GM19468 (cell line): Measurements from ENCODE around the gene C14orf132.
A peak's percentile ranks its signal among the peaks of the same experiment; 100 is the strongest.
"Not testable (repeated sequence)": the region's sequence is repeated elsewhere in the genome, so short reads cannot be mapped to it uniquely, and the experiment has no call there.

Source experiments
- ATAC-seq: cut with Tn5 transposase; IDR thresholded peaks from one replicate; pipeline ENCODE4 v1.9.1; 2021; ENCODE audit warnings: mild to moderate bottlenecking, moderate library complexity, moderate number of reproducible peaks; ENCODE audit not compliant: unreplicated experiment; ENCODE audit errors: extremely low read depth

Gene C14orf132

DNA sequence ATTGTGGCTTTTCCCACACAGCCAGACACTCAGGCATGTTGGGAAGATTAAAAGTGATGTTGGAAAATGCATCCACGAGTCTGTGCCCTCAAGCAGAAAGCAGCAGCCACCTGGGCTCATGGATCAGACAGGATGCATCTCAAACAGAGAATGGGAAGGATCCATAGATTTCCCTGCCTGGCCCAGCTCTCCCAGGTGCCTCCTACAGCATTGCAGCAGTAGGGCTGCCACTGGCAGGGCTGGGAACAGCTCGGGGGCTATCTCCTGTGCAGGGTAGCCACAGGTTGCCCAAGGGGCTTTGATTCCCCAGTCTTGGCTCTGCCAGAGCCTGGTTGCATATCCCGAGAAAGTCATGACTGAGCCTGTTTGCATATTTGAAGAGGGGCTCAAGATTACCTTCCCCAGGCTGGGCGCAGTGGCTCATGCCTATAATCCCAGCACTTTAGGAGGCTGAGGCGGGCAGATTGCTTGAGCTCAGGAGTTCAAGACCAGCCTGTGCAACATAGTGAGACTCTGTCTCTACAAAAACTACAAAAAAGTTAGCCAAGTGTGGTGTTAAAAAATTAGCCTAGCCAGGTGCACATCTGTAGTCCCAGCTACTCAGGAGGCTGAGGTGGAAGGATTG, 19.5 kb downstream of the C14orf132 start:
- ATAC-seq: no peak

- ATAC-seq: no peak
Measured at GRCh38 chr14:96059519-96060135, 20.5 kb downstream of the C14orf132 start.

GRCh38 chr14:96060186-96060933, 21.2 kb downstream of the C14orf132 start:
- ATAC-seq: no peak

- ATAC-seq: no peak
Measured at GRCh38 chr14:96062010-96062409, 22.8 kb downstream of the C14orf132 start.

- no peak for ATAC-seq
Measured at GRCh38 chr14:96062506-96062905, 23.3 kb downstream of the C14orf132 start.

DNA sequence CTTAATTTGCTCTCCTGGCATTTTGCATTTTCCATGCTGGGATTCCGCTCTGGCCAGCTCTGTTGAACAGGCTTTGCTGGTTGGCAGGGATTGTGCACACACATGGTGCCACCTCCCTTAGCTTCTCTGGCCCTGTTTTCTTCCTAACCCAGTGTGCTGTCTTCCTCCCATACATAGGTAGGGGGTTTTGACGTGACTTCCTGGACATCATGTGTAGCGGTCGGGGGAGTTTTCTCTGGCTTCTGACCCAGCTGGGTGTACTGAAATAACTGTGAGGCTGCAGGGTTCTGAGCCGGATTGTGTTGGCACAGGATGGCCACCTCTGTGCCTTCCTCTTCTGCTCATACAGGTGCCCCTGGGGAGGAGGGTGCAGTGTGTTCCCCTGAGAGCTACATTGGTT, 25.7 kb downstream of the C14orf132 start:
- no peak for ATAC-seq

DNA sequence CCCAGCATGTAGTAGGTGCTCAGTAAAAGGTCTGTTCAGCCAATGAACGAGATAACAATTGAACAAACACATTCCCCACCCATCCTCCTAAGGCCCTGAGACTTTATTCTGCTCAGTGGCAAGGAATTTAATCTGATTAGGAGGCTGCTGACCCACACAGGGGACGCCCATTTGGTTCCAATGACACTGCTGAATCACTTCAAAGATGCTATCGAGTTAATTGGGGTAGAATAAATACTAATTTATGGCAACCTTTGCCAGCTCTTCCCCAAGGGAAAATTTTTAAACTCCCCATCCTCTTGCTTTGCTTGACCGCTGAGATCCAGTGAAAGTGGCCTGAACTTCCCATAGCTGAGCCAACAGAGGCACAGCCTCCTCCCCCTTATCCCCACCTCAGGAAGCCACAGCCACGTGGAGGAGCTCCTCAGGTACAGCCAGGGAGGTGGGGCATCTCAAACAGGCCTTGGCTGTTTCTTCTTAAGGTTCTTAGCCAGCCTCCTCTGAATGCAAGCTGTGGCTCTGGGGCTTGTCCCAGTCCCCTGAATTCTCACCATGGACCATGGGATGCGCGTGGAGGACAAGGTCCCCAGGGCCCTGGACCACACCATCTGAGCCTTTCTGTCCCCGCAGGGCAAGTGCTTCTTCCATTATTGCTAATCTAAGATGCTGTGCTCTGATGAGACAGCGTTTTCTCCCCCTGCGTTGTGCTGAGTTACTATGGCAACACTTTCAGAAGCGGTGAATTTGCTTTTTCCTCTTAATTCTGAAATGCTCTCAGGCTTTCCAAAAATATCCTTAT, 26.7 kb downstream of the C14orf132 start:
- no peak for ATAC-seq

GRCh38 chr14:96066976-96067375, 27.8 kb downstream of the C14orf132 start:
- no peak for ATAC-seq

- no peak for ATAC-seq
Measured at GRCh38 chr14:96067985-96068930, 29.1 kb downstream of the C14orf132 start.

DNA sequence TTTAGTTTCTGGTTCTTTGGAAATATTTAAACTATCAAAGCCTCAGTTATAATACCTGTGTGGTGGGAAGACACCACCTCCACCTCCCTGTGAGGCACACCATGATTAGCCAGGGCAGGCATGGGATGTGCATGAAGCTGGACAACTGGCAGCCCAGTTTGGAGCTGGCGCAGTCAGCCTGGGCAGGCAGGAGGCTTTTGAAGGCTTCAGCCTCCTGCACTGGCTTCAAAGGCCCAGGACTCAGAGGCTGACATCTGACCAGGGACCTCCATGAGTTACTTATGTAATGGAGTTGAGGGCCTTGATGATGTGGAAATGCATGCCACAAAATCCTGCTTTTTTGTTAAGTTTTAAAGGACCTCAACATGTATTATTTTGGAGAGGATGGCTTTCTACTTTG, 30.3 kb downstream of the C14orf132 start:
- ATAC-seq: no peak

DNA sequence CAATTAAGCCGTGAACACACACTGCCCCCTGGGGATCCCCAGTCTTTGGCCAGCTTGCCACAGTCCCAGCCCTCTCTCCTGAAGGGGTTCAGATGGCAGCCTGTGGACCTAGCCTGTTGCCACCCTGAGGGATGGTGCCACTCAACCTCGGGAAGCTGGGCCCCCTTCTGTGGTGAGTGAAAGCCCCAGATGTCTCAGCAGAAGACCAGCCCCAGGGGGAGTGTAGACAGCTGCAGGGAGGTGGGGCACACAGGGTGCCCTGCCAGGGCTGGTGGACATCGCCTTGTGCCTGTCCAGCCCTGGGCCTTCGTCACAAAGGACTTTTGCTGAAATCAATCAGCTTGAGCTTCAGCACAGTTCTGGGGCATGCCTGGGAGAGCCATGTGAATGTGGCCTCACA, 32.4 kb downstream of the C14orf132 start:
- ATAC-seq: no peak

DNA sequence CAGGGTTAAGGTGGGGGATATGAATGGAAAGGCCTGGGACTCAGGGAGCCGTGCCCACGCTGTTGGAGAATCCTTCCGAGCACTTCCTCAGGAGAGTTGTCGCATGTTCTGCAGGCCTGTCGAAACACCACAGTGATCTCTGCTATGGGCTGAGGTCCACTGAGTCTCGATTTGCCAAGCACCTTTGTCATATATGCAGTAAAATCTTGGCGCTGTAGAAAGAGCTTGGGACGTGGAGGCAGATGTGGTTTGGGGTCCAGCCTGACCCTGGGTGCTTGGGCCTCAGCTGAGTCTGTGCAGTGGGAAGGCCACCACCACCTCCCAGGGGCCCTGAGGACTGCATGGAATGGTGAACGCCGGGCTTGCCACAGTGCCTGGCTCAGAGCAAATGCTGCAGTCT, 32.9 kb downstream of the C14orf132 start:
- ATAC-seq: no peak

DNA sequence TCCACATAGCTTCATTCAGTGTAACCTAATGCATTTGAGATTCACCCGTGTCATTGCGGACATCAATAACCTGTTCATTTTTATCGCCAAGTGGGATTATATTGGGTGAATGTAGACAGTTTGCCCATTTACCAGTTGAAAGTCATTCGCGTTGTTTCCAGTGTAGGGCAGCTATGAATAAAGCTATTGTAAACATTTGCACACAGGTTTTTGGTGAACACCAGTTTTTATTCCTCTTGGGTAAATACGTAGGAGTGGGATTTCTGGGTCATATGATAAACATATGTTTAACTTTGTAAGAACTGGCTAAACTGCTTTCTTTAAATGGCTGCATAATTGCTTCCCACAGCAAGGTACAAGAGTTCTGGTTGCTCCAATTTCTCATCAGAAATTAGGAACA, 33.6 kb downstream of the C14orf132 start:
- no peak for ATAC-seq

DNA sequence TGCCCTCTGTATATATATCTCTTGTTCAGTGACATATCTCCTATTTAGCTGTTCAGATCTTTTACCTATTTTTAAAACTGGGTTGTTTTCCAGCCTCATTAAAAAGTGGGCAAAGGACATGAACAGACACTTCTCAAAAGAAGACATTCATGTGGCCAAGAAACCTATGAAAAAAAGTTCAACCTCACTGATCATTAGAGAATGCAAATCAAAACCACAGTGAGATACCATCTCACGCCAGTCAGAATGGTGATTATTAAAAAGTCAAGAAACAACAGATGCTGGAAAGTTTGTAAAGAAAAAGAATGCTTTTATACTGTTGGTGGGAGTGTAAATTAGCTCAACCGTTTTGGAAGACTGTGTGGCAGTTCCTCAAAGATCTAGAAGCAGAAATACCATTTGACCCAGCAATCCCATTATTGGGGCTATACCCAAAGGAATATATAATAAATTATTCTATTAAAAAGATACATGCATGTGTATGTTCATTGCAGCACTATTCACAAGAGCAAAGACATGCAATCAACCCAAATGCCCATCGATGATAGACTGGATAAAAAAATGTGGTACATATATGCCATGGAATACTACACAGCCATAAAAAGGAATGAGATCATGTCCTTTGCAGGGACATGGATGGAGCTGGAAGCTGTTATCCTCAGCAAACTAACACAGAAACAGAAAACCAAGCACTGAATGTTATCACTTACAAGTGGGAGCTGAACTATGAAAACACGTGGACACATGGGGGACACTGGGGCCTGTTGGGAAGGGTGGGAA, 34.3 kb downstream of the C14orf132 start:
- not testable (repeated sequence) for ATAC-seq

- ATAC-seq: peak; percentile 32
Measured at GRCh38 chr14:96077983-96078624, 38.9 kb downstream of the C14orf132 start.

DNA sequence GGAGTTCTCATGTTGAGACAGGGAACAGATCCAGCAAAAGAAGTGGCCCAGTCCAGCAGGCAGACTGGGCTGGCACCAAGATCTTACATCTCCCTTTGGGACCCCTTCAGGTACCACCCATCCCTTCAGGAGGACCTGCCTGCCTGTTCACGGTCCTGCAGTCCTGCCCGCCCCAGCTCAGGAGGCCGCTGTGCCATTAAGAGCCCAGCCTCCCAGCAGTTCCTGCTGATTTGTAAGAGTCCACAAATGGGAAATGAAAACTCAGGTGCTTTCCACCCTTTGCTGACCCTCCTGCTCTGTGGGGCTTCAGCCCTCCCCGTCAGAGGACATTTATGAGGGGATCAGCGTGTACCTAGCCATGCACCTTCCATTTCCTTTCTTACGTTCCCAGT, 39.5 kb downstream of the C14orf132 start:
- ATAC-seq: no peak

DNA sequence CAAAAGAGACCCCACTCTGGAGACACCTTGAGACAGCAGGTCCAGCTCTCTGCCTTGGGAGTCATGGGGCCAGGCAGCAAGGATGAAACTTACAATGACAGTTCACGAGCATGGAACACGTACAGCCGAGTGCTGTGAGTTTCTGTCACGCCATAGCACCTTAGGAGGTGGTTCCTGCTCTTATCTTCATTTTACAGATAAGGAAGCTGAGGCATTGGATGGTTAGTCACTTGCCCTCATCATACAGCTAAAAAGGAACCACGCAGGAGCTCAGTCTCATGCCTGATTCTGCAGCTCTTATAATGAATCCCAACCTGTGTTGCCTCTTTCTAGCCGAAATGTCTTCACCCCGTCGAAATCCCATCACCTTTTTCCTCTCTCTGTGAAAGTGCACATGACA, 39.9 kb downstream of the C14orf132 start:
- ATAC-seq: no peak

- ATAC-seq: no peak
Measured at GRCh38 chr14:96080571-96080970, 41.4 kb downstream of the C14orf132 start.
